Measurements from ENCODE around the gene SNX19. TPM values are rescaled to one million over a fixed set of nuclear protein-coding genes. Genes with fewer than 3 reads are reported as not detected.

The SNX19 gene
- total RNA-seq, 6 donors from 2014 or later: 46.4 to 112 (median 80.0) TPM

GRCh38 chr11:130911306-130911705 lies 5.0 kb downstream of the SNX19 start:
- Histone ChIP-seq H3K4me3 (no peak overlapping the region), H3K4me1 (peaks cover 16 to 34% (median 22%) of the 10 kb centered on the region in 4 donors), H3K9me3 (no peaks in the 10 kb centered on the region), H3K27ac (no peak overlapping the region), H3K27me3 (no peaks in the 10 kb centered on the region), H3K36me3 (peaks cover 10 to 78% (median 35%) of the 10 kb centered on the region in 4 donors)
- DNase-seq (no peak), ATAC-seq (ENCODE audit: low FRiP score in 2 of 2) (no peak)
- 94 to 96% methylated on average over 11 of the region's 11 CpGs for WGBS, 2 donors
- TF ChIP-seq EP300 (IDR thresholded peaks at IDR 0.05) (no peak), POLR2AphosphoS5 (IDR thresholded peaks at IDR 0.05) (no peak)

DNA sequence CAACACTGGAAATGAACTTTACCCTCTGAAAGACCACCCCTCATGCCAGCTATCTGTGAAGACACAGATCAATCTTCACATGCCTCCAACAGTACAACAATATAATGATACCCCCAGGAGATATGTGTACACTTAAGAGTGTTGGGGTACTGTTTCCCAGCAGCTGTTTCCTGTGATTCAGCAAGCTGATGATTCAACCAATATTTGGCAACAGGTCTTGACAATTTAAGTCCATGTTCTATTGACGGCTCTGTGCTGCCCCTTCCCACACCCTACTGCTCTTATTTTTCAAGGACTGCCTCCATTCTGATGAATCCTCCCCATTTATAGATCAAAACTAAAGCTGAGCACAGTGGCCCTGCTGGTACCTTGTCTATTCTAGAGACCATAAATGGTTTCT lies 6.6 kb downstream of the SNX19 start:
- ATAC-seq (ENCODE audit: low FRiP score in 2 of 2) (no peak), DNase-seq (no peak)
- WGBS, 2 donors: 60 to 62% methylated on average over 1 of the region's 1 CpG
- H3K4me3 ChIP-seq: no peak overlapping the region
- no peak overlapping the region for H3K27ac ChIP-seq
- no peaks in the 10 kb centered on the region for H3K9me3 ChIP-seq
- H3K27me3 ChIP-seq: no peaks in the 10 kb centered on the region
- no peak for TF ChIP-seq POLR2A (IDR thresholded peaks at IDR 0.05)
- no peak for TF ChIP-seq POLR2AphosphoS5 (IDR thresholded peaks at IDR 0.05)
- no peak for TF ChIP-seq EP300 (IDR thresholded peaks at IDR 0.05)
- TF ChIP-seq, protein P1, sequence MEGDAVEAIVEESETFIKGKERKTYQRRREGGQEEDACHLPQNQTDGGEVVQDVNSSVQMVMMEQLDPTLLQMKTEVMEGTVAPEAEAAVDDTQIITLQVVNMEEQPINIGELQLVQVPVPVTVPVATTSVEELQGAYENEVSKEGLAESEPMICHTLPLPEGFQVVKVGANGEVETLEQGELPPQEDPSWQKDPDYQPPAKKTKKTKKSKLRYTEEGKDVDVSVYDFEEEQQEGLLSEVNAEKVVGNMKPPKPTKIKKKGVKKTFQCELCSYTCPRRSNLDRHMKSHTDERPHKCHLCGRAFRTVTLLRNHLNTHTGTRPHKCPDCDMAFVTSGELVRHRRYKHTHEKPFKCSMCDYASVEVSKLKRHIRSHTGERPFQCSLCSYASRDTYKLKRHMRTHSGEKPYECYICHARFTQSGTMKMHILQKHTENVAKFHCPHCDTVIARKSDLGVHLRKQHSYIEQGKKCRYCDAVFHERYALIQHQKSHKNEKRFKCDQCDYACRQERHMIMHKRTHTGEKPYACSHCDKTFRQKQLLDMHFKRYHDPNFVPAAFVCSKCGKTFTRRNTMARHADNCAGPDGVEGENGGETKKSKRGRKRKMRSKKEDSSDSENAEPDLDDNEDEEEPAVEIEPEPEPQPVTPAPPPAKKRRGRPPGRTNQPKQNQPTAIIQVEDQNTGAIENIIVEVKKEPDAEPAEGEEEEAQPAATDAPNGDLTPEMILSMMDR (IDR thresholded peaks at IDR 0.05): no peak
- peaks cover 6 to 30% (median 14%) of the 10 kb centered on the region in 4 donors for H3K4me1 ChIP-seq
- H3K36me3 ChIP-seq: peaks cover 19 to 91% (median 51%) of the 10 kb centered on the region in 4 donors

- Histone ChIP-seq H3K4me1 (peaks cover under 1 to 23% (median 9%) of the 10 kb centered on the region in 4 donors), H3K9me3 (no peaks in the 10 kb centered on the region), H3K4me3 (no peak overlapping the region), H3K27me3 (no peaks in the 10 kb centered on the region), H3K27ac (no peak overlapping the region), H3K36me3 (peaks cover 19 to 91% (median 55%) of the 10 kb centered on the region in 4 donors)
- TF ChIP-seq EP300 (IDR thresholded peaks at IDR 0.05) (no peak), POLR2A (IDR thresholded peaks at IDR 0.05) (no peak), POLR2AphosphoS5 (IDR thresholded peaks at IDR 0.05) (no peak)
- TF ChIP-seq, protein P1 (IDR thresholded peaks at IDR 0.05): no peak
- ATAC-seq (ENCODE audit: low FRiP score in 2 of 2) (no peak), DNase-seq (no peak)
- WGBS, 2 donors: 74 to 96% methylated on average over 4 of the region's 4 CpGs
Measured at GRCh38 chr11:130908770-130909625, 7.3 kb downstream of the SNX19 start.

DNA sequence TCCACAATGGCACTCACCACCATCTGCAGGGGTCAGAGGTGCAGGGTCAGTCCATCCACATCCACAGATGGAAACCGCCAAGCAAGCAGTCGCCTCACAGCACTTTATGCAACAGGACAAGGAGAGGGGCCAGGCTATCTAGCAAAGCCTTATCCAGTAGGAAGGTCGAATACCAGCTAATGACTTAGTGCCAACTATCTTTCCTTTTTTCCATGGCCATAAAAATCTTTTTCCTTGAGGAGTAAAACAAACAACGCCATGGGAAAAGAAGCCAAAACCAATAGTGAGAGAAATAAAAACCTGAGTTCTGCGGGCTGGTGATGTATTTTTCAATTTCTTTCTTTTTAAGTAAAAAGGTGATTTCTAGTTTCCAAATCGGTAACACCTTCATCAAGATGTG lies 8.2 kb downstream of the SNX19 start:
- Histone ChIP-seq H3K27me3 (no peaks in the 10 kb centered on the region), H3K9me3 (no peaks in the 10 kb centered on the region), H3K27ac (no peak overlapping the region), H3K4me3 (no peak overlapping the region), H3K4me1 (peaks cover 0 to 14% (median 3%) of the 10 kb centered on the region in 4 donors), H3K36me3 (peaks cover 22 to 93% (median 62%) of the 10 kb centered on the region in 4 donors)
- DNase-seq (no peak), ATAC-seq (ENCODE audit: low FRiP score in 2 of 2) (no peak)
- WGBS, 2 donors: 88 to 92% methylated on average over 6 of the region's 6 CpGs
- no peak for TF ChIP-seq POLR2A (IDR thresholded peaks at IDR 0.05)
- TF ChIP-seq POLR2AphosphoS5 (IDR thresholded peaks at IDR 0.05): no peak
- TF ChIP-seq, protein P1 (IDR thresholded peaks at IDR 0.05): no peak
- TF ChIP-seq EP300 (IDR thresholded peaks at IDR 0.05): no peak

DNA sequence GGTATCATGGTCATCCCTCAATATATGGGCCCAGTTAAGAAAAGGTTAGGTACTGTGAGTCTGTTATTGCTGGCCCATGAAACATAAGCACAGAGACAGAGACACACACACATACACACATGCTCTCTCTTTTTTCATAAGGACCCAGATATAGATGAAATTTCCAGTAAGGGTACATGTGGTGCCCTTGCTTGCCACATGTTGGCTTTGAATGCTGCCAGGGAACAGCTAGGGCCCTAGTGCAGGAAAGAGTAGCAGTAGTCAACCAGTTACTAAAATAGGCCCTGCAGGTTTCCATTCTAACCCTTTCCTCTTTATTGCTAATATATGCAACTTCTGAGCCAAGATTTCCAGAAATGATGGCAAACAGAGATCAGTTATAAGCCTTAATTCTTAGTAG lies 9.1 kb downstream of the SNX19 start:
- H3K27ac ChIP-seq: no peak overlapping the region
- H3K9me3 ChIP-seq: no peaks in the 10 kb centered on the region
- peaks cover 29 to 93% (median 71%) of the 10 kb centered on the region in 4 donors for H3K36me3 ChIP-seq
- H3K4me3 ChIP-seq: no peak overlapping the region
- peaks cover 0 to 10% (median 2%) of the 10 kb centered on the region in 4 donors for H3K4me1 ChIP-seq
- TF ChIP-seq POLR2AphosphoS5 (IDR thresholded peaks at IDR 0.05) (no peak), POLR2A (IDR thresholded peaks at IDR 0.05) (no peak)
- DNase-seq: no peak
- no peaks in the 10 kb centered on the region for H3K27me3 ChIP-seq
- ATAC-seq (ENCODE audit: low FRiP score in 2 of 2): no peak
